Type B pancreatic cell (in vitro differentiated cells): ENCODE data around the gene GDPGP1. TPM values are rescaled to one million over a fixed set of nuclear protein-coding genes. Genes with fewer than 3 reads are reported as not detected.
A peak's percentile ranks its signal among the peaks of the same experiment; 100 is the strongest.

ENCODE experiments used
- DNase-seq: peaks from one replicate; pipeline ENCODE4 v3.0.0; 2021; ENCODE audit warnings: mixed read lengths; ENCODE audit not compliant: unreplicated experiment; ENCODE audit errors: extremely low spot score
- H3K27ac Mint-ChIP-seq: 2 replicates; pipeline ENCODE4 v1.8.0; 2021; ENCODE audit warnings: mild to moderate bottlenecking, mixed read lengths
- H3K27me3 Mint-ChIP-seq: 2 replicates; pipeline ENCODE4 v1.8.0; 2021; ENCODE audit warnings: mixed read lengths
- H3K36me3 Mint-ChIP-seq: 2 replicates; pipeline ENCODE4 v1.8.0; 2021; ENCODE audit warnings: mixed read lengths
- H3K4me1 Mint-ChIP-seq: one replicate; pipeline ENCODE4 v1.8.0; 2021; ENCODE audit warnings: mixed read lengths; ENCODE audit not compliant: unreplicated experiment
- H3K4me3 Mint-ChIP-seq: 2 replicates; pipeline ENCODE4 v1.8.0; 2021; ENCODE audit warnings: mild to moderate bottlenecking, mixed read lengths
- H3K9me3 Mint-ChIP-seq: 2 replicates; pipeline ENCODE4 v1.8.0; 2021; ENCODE audit warnings: mixed read lengths
- CTCF ChIP-seq: fragments of 200-600 bp; sonication (generic); conservative IDR thresholded peaks from 2 replicates; pipeline ENCODE4 v1.5.0; 2021; ENCODE audit warnings: antibody characterized with exemption, mild to moderate bottlenecking
- total RNA-seq: library from RNA; stranded (reverse); gene quantifications from 2 replicates; pipeline ENCODE4 v1.2.1, GENCODE V29; 2021; ENCODE audit warnings: low replicate concordance

GDPGP1 gene
- total RNA-seq, 1 donor from 2014 or later, result 6.1 TPM

GRCh38 chr15:90194655-90195054 lies 39.4 kb upstream of the GDPGP1 start:
- Mint-ChIP-seq H3K27ac (no peak overlapping the region), H3K36me3 (no peaks in the 10 kb centered on the region), H3K9me3 (no peaks in the 10 kb centered on the region), H3K4me3 (no peak overlapping the region), H3K27me3 (no peaks in the 10 kb centered on the region), H3K4me1 (peaks cover 10% of the 10 kb centered on the region)
- no peak for TF ChIP-seq CTCF
- DNase-seq, result no peak

DNA sequence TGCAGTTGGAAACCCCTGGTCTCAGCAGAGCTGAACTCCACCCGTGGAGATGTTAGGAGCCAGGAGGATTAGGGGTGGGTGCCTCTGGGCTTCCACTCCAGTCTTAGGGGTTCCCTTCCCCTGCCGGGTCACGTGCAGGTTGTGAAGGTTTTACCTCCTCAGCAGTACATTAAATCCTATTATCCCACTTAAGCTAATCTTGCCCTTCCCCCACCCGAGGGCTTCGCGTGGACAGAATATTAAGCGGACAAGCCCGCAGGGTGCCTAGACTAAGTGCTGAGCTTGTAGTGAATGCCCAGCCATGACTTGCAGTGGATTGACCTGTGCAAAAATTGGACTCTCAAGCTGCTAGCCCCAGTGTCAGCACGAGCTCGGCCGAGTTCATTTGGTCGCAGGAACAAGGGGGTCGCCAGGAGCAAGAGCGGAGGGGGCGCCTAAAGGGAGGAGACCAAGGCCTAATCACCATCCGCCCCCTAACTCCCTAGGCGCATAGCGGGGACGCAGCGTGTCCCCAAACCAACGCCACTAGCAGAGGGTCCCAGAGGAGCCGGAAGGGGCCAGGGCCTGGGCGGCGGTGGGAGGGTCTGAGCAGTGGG lies 33.4 kb upstream of the GDPGP1 start:
- H3K9me3 Mint-ChIP-seq, result no peaks in the 10 kb centered on the region
- peak overlapping the region; percentile 94 for H3K4me3 Mint-ChIP-seq
- peak overlapping the region; percentile 80 for H3K27ac Mint-ChIP-seq
- no peaks in the 10 kb centered on the region for H3K27me3 Mint-ChIP-seq
- TF ChIP-seq CTCF, result no peak
- peaks cover 16% of the 10 kb centered on the region for H3K4me1 Mint-ChIP-seq
- H3K36me3 Mint-ChIP-seq, result no peaks in the 10 kb centered on the region
- DNase-seq, result no peak

- DNase-seq, result no peak
- no peak for TF ChIP-seq CTCF
- Mint-ChIP-seq H3K36me3 (no peaks in the 10 kb centered on the region), H3K9me3 (no peaks in the 10 kb centered on the region), H3K4me1 (peaks cover 16% of the 10 kb centered on the region), H3K27ac (peak within 1 kb of the TSS; percentile 80), H3K27me3 (no peaks in the 10 kb centered on the region), H3K4me3 (peak within 1 kb of the TSS; percentile 94)
Observed at GRCh38 chr15:90201130-90201943, 32.7 kb upstream of the GDPGP1 start, which contains the start of gene SEMA4B. Gene SEMA4B, plus strand, starts transcription at chr15:90201330. Its CDS starts 249 bp downstream, at chr15:90201579.

DNA sequence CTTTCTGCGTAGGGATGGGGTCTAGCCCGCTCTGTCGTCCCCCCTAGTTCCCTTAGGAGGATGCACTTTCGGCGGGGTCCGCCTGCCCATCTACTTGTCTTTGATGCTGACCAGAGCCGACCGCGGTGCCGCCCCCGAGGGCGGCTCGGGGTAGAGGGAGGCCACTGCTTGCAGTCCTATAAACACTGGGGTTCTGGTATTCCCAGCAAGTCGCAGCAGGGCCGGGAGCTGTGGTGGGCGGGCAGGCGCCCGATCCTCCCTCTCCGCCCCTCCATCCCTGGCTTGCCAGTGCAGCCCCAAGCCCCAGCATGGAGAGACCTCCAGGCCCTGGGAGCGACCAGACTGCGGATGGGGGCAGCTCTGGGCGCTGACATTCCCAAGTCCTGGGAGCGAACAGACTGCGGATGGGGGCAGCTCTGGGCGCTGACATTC lies 32.0 kb upstream of the GDPGP1 start:
- H3K9me3 Mint-ChIP-seq, result no peaks in the 10 kb centered on the region
- no peaks in the 10 kb centered on the region for H3K36me3 Mint-ChIP-seq
- peak overlapping the region; percentile 39 for H3K27ac Mint-ChIP-seq
- DNase-seq, result no peak
- no peak for TF ChIP-seq CTCF
- peak overlapping the region; percentile 94 for H3K4me3 Mint-ChIP-seq
- no peaks in the 10 kb centered on the region for H3K27me3 Mint-ChIP-seq
- peaks cover 16% of the 10 kb centered on the region for H3K4me1 Mint-ChIP-seq

GRCh38 chr15:90202929-90203328 lies 31.1 kb upstream of the GDPGP1 start:
- peak overlapping the region; percentile 78 for H3K27ac Mint-ChIP-seq
- no peak for DNase-seq
- peak overlapping the region; percentile 94 for H3K4me3 Mint-ChIP-seq
- H3K9me3 Mint-ChIP-seq, result no peaks in the 10 kb centered on the region
- H3K4me1 Mint-ChIP-seq, result peaks cover 16% of the 10 kb centered on the region
- no peaks in the 10 kb centered on the region for H3K36me3 Mint-ChIP-seq
- no peak for TF ChIP-seq CTCF
- H3K27me3 Mint-ChIP-seq, result no peaks in the 10 kb centered on the region
